HuH-7.5 (cell line): ENCODE results near the gene FZD2.
A peak's percentile ranks its signal among the peaks of the same experiment; 100 is the strongest.
"Not testable (repeated sequence)": the region's sequence is repeated elsewhere in the genome, so short reads cannot be mapped to it uniquely, and the experiment has no call there.

Experiments used
- DNase-seq: peaks from one replicate; pipeline ENCODE4 v3.0.0; 2011; ENCODE audit warnings: low spot score

Gene FZD2

DNA sequence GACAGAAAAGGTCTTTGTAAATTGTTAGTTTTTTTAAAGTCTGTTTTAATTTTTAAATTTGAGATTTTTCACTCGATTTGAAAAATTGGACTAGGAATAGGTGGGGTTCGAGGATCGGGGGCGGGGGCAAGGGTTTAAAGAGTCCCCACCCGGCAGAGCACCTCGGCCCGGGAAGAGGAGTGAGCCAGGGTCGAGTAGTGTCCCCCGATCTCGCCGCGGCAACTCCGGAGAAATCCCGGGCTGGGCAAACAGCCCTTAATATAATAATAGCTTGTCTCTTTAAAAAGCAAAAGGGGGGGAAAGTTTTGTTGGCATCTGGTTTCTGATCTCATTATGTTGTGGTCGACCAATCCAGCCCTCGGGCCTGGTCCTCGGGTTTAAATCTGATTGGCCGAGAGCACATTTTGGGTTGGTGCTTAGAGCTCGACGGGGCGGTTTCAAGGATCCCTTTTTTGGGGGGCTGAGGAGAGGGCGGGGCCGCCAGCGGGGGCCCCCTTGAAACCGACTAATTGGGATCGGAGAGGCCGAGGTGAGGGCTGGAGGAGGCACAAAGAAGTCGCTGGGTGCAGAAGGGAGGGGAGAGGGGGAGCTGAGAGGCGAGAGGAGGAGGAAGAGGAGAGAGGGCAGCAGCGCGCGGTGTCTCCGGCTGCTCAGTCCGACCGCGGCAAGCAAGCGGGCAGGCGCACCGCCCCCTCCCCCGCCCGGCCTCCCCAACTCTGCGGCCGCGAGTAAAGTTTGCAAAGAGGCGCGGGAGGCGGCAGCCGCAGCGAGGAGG lies at the start of gene FZD2:
Gene FZD2, plus strand, starts transcription at position 653 of the 775 bp plus-strand sequence. CDS start 205 bp downstream, outside the sequence.
- peak; percentile 95 for DNase-seq

- DNase-seq = not testable (repeated sequence)
Observed at GRCh38 chr17:44511241-44512134, 45.8 kb upstream of the FZD2 start.

DNA sequence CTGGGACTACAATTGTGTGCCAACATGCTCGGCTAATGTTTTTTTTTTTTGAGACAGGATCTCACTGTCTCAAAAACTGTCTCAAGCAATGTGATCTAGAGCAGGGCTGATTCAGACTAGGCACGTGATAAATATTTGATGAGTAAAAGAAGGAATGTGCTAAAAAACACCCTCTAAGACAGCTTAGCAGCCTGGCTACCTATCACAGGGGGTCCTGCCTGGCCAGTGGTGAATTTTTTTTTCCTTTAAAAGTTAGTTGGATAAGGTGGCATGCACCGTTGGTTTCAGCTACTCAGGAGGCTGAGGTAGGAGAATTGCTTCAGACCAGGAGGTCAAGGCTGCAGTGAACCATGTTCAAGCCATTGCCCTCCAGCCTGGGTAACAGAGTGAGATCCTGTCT lies 39.3 kb upstream of the FZD2 start:
- no peak for DNase-seq

DNA sequence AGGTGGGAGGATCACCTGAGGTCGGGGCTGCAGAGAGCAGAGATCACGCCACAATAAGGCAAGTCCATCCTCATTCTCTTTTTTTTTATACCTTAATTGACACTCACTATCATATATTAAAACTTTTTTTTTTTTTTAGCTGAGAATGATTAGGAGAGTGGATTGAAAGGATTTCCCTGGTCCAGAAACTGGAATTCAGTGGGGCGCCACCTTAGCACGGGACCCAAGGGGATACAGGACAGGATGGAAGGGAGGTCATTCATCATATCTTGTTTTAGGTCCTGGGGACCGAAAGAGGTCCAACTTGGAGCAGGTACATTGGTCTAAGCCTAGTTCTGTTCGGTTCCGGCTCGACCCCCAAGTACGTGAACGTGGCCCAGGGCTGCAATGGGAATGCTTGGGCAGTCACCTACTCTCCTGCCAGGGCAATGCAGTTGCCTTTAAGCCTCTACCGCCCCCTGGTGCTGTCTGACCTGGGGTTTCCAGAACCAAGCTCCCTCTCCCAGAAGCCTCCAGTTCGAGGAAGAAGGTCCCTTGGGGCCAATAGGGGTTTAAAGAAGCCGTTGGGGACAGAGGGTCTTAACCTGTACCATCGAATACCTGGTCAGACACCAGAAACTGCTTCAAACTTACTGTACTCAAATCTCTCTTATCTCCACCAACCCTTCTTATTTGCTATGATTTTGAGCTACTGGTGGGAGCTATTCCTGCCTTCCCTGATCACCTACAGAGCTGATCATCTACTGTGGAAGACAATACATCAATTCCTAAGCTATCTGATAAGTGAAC lies 34.2 kb upstream of the FZD2 start:
- DNase-seq = peak; percentile 82

- no peak for DNase-seq
Observed at GRCh38 chr17:44523672-44523972, 33.7 kb upstream of the FZD2 start.

DNA sequence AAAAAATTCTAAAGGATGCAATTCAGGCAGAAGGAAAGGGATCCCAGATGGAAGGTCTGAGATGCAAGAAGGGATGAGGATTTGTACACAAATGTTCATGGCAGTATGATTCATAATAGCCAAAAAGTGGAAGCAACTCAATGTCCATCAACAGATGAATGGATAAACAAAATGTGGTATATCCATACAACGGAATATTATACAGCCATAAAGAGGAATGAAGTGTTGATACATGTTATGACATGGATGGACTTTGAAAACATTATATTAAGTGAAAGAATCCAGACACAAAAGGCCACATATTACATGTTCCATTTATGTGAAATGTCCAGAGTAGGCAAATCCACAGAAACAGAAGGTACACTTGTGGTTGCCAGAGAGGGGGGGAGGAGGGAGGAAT lies 30.2 kb upstream of the FZD2 start:
- no peak for DNase-seq

DNA sequence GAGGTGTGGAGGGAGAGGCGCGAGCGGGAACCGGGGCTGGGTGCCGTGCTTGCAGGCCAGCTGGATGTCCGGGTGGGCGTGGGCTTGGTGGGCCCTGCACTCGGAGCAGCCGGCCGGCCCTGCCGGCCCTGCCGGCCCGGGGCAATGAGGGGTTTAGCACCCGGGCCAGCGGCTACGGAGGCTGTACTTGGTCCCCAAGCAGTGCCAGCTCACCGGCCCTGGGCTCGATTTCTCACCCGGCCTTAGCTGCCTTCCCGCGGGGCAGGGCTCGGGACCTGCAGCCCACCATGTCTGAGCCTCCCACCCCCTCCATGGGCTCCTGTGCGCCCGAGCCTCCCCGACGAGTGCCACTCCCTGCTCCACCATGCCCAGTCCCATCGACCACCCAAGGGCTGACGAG lies 29.3 kb upstream of the FZD2 start:
- no peak for DNase-seq

DNA sequence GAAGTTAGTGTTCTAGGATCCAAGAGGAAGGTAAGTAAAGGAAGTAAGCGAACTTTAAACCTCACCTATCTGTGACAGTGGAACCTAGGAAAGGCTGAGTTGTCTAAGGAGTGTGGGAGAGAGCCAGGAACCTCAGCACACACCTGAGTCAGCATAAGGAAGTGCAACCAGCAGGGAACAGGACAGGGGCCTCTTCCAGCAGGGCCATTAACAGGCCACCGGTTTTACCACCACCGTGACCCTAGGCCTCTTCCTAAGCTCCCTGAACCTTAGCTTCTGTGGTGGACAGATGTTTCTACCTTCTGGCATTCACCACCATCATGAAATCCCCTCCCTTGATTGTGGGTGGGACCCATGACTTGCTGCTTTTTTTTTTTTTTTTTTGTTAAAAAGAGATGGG lies 27.4 kb upstream of the FZD2 start:
- DNase-seq = no peak

- no peak for DNase-seq
Observed at GRCh38 chr17:44530896-44531418, 26.3 kb upstream of the FZD2 start.

DNA sequence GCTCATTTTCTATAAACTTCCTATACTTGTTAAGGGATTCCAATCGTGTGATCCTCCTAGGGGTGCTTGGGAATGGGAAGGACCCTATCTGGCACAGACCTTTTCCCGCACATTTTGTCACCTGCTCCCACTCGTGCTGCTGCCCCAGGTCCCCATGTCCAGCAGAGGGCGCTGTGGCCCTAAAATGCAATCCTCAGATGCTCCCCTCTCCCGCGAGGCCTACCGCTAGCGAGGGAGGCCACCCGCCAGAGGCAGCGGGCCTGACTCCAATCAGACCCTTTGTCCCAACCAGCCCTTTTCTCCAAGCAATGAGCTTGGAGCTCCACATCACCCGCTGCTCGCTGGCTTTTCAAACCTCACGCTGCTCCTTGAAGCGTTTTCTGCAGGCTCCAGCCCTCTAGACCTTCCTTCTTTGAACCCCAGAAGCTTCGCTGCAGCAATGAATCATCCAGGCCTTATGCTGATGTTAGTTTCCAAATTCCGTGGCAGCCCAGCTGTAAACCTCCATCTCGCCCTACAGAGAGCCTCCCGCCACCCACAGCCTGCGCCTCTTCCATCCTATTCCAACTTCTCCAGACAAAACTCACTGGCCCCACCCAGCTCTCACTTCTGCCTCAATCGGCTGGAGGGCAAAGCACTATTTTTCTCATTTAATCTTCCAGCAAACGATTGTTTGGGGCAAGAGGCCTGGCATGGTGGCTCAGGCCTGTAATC lies 23.6 kb upstream of the FZD2 start:
- DNase-seq = peak; percentile 95

DNA sequence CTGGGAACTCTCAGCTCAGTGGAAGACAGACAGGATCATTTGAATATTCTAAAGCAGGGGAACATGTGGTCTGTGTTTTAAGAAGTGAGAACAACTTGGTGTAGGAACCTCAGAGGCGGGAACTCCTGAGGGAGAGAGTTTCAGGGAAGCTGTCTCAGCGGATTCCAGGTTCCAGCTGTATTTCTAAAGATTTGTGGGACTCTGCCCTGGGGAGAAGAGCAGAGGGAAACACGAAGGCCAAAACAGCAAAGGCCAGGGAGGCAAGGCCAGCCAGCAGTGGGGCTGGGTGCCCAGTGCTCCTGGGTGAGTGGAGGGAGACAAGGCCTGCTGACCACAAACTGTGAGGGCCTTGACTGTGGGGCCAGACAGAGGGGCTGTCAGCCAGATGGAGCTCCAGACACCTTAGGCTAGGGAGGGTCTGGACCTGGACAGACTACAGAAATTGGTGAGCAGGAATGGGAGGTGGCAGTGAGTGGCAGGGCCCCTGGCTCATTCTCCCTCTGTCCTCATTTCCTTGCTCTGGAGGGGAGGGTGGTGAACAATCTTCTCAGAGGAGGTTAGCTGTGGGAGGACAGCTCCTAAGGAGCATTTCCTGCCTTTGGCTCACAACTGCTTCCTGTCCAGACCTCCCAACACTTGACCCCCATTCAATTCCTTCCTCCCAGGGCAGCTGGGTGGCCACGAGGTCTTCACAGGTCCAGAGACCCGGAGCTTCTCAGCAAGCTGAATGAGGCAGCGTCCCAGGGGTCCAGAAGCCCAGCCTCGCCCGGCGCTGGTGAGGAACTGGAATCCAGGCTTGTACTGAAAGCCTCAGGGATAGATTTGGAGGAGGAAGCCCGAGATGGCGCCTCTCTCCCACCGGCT lies 21.0 kb upstream of the FZD2 start:
- no peak for DNase-seq

DNA sequence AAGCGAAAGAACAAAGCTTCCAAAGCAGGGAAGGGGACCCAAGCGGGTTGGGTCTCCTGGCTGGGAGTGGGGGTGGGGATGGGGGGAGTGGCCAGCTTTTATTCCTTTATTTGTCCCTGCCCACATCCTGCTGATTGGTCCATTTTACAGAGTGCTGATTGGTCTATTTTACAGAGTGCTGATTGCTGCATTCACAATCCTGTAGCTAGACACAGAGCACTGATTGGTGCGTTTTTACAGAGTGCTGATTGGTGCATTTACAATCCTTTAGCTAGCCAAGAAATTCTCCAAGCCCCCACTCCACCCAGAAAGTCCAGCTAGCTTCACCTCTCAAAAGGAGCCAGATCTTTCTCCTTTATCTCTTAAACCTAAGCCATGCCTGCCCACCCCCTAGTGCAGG lies 19.4 kb upstream of the FZD2 start:
- not testable (repeated sequence) for DNase-seq

DNA sequence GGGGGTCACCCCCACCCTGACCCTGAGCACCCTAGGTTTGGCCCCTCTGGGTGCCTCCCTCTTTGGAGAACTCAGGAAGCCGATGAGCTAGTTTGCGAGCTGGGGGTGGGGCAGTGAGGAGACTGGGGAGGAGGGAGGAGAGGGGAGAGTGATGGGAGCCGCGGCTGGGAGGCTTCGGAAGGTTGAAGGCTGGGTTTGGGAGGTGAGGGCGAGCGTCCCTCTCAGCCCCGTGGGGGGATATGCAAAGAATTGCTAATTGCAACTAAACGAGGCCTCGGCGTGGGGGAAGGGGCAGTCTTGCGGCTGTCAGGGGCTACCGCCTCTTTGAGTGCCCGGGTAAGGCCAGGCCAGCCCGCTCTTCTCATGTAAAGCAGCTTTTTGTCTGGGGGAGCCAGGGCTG lies 17.6 kb upstream of the FZD2 start:
- no peak for DNase-seq

DNA sequence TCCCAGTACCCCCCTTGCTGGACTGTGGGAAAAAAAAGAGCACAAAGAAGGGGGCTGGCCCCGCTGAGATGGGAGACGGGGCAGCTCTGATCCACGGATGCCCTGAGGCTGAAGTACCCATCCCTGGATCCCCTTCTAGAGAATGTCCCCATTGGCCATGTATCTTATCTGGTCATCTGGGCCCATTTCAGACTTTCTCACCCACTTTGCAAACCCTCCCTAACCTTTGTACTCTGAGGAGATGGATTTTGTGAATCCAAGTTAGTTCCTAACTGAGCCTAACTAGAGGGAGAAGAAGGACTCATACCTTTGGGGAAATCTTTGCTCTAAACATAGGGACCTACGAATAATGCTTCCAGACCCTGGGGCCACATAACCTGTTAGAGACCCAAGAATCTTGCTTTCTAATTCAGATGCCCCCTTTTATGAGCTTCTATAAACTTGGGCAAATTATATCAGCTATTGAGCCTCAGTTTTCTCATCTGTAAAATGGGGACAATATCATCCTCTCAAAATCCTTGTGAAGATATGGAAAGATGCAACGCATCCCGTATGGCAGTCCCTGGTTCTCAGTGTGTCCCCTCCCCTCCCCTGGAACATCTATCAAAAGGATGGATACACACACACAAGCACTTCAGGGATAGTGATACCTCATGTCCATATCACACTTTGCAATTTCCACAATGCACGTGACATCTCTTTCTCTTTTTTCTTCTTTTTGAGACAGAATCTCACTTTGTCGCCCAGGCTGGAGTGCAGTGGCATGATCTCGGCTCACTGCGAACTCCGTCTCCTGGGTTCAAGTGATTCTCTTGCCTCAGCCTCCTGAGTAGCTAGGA lies 16.8 kb upstream of the FZD2 start:
- no peak for DNase-seq

DNA sequence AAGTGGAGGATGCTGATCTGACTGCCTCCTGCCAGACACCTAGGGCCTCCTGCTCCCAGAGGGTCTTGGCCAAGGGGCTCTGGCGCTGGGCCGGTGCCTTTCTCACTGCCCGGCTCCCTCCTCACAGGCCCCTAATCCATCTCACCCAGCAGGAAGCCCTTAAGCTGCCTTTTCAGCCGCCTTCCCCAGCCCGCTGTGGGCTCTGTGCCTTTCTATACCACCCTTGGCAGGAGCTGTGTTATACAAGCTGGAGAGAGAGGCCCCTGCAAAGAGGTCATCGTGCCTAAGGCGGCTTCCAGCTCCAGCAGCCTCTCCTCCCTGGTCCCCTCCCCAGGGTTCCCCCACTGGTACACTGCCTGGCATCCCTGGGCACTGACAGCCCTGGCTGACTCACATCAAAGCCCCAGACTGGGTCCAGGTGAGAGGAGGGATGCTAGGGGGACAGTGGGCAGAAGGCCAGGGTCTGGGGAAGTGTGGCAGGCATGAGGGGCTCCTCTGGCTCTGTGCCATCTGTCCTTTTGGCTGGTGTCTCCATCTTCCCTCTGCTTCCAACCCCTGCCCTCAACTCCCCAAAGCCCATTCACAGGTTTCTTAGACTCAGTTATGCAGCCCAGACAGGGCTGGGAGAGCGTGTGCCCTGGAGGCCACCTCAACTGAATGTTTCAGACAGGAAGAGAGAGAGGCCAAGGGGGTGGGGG lies 15.3 kb upstream of the FZD2 start:
- no peak for DNase-seq

- peak; percentile 46 for DNase-seq
Observed at GRCh38 chr17:44543213-44543904, 13.9 kb upstream of the FZD2 start.

DNA sequence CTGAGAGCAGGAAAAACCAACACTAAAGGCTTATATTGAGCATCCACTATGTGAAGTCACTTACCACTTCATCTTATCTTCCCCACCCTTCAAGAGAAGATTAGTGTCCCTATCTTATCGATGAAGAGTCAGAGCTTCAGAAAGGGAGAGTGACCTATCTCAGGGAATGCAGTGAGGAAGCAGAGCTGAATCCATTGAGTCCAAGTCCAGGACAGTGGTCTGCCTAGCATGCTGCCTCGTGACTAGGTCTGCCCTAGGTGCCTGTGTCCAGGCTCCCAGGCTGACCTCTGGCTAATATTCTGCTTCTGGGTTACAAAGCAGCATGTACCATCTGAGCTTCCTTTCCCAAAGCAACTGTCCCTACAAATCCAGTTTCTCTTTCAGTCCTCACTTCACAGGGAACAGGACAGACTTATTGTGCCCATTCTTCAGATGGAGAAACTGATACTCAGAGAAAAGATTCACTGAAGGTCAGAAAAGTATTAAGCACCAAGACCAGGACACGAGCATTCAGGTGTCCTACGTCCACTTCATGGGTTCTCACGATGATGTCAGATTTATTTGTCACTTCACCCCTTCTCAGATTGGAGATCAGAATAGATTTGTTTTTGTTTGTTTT lies 13.3 kb upstream of the FZD2 start:
- DNase-seq = no peak
